ENCODE results near the gene OR2A2. TPM values are rescaled to one million over a fixed set of nuclear protein-coding genes. Genes with fewer than 3 reads are reported as not detected.
A peak's percentile ranks its signal among the peaks of the same experiment; 100 is the strongest.

The OR2A2 gene
- total and polyA plus RNA-seq, 10 of the 15 experiments (the other 5 are each of a cell fraction or from before 2014, with no cell fraction given), result not detected

- no peak for TF ChIP-seq CEBPZ (IDR thresholded peaks at IDR 0.05; ENCODE audit: low read depth, low read length)
- TF ChIP-seq ZNF592 (IDR thresholded peaks at IDR 0.05), result 0 out of 2 replicates have a peak, but pooled peaks have one; percentile 37
- peak; percentile 80 for TF ChIP-seq SMC3 (IDR thresholded peaks at IDR 0.05; ENCODE audit: borderline replicate concordance, low read length)
- TF ChIP-seq KLF5 (IDR thresholded peaks at IDR 0.05; ENCODE audit: partially characterized antibody), result no peak
- TF ChIP-seq POLR2AphosphoS5 (IDR thresholded peaks at IDR 0.05; ENCODE audit: low read length), result no peak
- TF ChIP-seq MTA2 (IDR thresholded peaks at IDR 0.05; ENCODE audit: low read depth), result no peak
- TF ChIP-seq HCFC1 (IDR thresholded peaks at IDR 0.05; ENCODE audit: low read length), result no peak
- peak; percentile 68 for TF ChIP-seq USF1 (IDR thresholded peaks at IDR 0.05; ENCODE audit: borderline replicate concordance, extremely low read length, insufficient read depth, low read depth, low read length)
- no peak for TF ChIP-seq RFX5 (IDR thresholded peaks at IDR 0.05; ENCODE audit: low read depth, low read length)
- no peak for TF ChIP-seq SP1 (IDR thresholded peaks at IDR 0.05; ENCODE audit: low read depth, low read length)
- 0 out of 2 replicates have a peak, but pooled peaks have one; percentile 63 for TF ChIP-seq WRNIP1 (IDR thresholded peaks at IDR 0.05; ENCODE audit: borderline replicate concordance, low read depth, low read length)
- peak; percentile 51; the same call in 1 of the 2 replicates for TF ChIP-seq YY1 (IDR thresholded peaks at IDR 0.05; ENCODE audit: low read depth, low read length)
- TF ChIP-seq CBFB (IDR thresholded peaks at IDR 0.05; ENCODE audit: low read depth), result no peak
- TF ChIP-seq ATF3 (IDR thresholded peaks at IDR 0.05; ENCODE audit: borderline replicate concordance, extremely low read depth, low read depth, low read length), result peak; percentile 85; the same call in 1 of the 2 replicates
- no peak for TF ChIP-seq E2F8 (IDR thresholded peaks at IDR 0.05; ENCODE audit: low read depth, partially characterized antibody)
- TF ChIP-seq YBX1 (IDR thresholded peaks at IDR 0.05), result no peak
Measured at GRCh38 chr7:144127714-144128334, 18.4 kb downstream of the OR2A2 start (continued).

Data from GM12878 (cell line).